GM19025 (cell line): Measurements from ENCODE around the gene CATSPER1.

ENCODE experiments used
- ATAC-seq: cut with Tn5 transposase; IDR thresholded peaks from one replicate; pipeline ENCODE4 v1.9.1; 2021; ENCODE audit warnings: mild to moderate bottlenecking, low read depth, moderate library complexity; ENCODE audit not compliant: unreplicated experiment

CATSPER1 gene

GRCh38 chr11:65976216-65977176 lies 49.8 kb downstream of the CATSPER1 start:
- no peak for ATAC-seq

- no peak for ATAC-seq
These were observed 50.5 kb downstream of the CATSPER1 start for GRCh38 chr11:65975771-65976170.

- no peak for ATAC-seq
These were observed 52.7 kb downstream of the CATSPER1 start for GRCh38 chr11:65973439-65974110.

GRCh38 chr11:65972116-65972515 lies 54.2 kb downstream of the CATSPER1 start:
- no peak for ATAC-seq

GRCh38 chr11:65968600-65969482 lies 57.4 kb downstream of the CATSPER1 start:
- ATAC-seq = no peak

GRCh38 chr11:65967329-65967934 lies 58.8 kb downstream of the CATSPER1 start:
- ATAC-seq = no peak
